ENCODE measurements around the gene SAFB2.

Gene SAFB2

GRCh38 chr19:5622465-5623396, at the start of gene SAFB2, which contains the start of gene SAFB:
TSS of gene SAFB2 (minus strand) at chr19:5622776. CDS start at chr19:5622715, 61 bp downstream.
TSS of gene SAFB (plus strand) at chr19:5623083. CDS start at chr19:5623206, 123 bp downstream.
- DNase-seq, result peak; percentile 96

GRCh38 chr19:5671600-5671999, 49.0 kb upstream of the SAFB2 start:
- no peak for DNase-seq

GRCh38 chr19:5669212-5669611, 46.6 kb upstream of the SAFB2 start:
- no peak for DNase-seq

- DNase-seq, result no peak
Observed at GRCh38 chr19:5667751-5668271, 45.2 kb upstream of the SAFB2 start.

GRCh38 chr19:5666921-5667610, 44.5 kb upstream of the SAFB2 start:
- DNase-seq, result no peak

- DNase-seq, result no peak
Observed at GRCh38 chr19:5665781-5666513, 43.4 kb upstream of the SAFB2 start.

- no peak for DNase-seq
Observed at GRCh38 chr19:5664515-5664914, 41.9 kb upstream of the SAFB2 start.

- DNase-seq, result no peak
Observed at GRCh38 chr19:5663904-5664303, 41.3 kb upstream of the SAFB2 start.

- DNase-seq, result no peak
Observed at GRCh38 chr19:5661483-5661882, 38.9 kb upstream of the SAFB2 start.

GRCh38 chr19:5655412-5655811, 32.8 kb upstream of the SAFB2 start:
- no peak for DNase-seq

- DNase-seq, result no peak
Observed at GRCh38 chr19:5654931-5655330, 32.4 kb upstream of the SAFB2 start.

- DNase-seq, result no peak
Observed at GRCh38 chr19:5652261-5652660, 29.7 kb upstream of the SAFB2 start.

GRCh38 chr19:5651361-5651760, 28.8 kb upstream of the SAFB2 start:
- no peak for DNase-seq

GRCh38 chr19:5648464-5648863, 25.9 kb upstream of the SAFB2 start:
- DNase-seq, result no peak

- DNase-seq, result no peak
Observed at GRCh38 chr19:5646703-5647102, 24.1 kb upstream of the SAFB2 start.

- no peak for DNase-seq
Observed at GRCh38 chr19:5645409-5645808, 22.8 kb upstream of the SAFB2 start.

GRCh38 chr19:5644037-5644436, 21.5 kb upstream of the SAFB2 start:
- DNase-seq, result no peak

GRCh38 chr19:5643060-5643459, 20.5 kb upstream of the SAFB2 start:
- DNase-seq, result no peak

- no peak for DNase-seq
Observed at GRCh38 chr19:5642204-5642603, 19.6 kb upstream of the SAFB2 start.

- DNase-seq, result no peak
Observed at GRCh38 chr19:5641171-5641570, 18.6 kb upstream of the SAFB2 start.

GRCh38 chr19:5637971-5638370, 15.4 kb upstream of the SAFB2 start:
- no peak for DNase-seq

- DNase-seq, result no peak
Observed at GRCh38 chr19:5635427-5635826, 12.9 kb upstream of the SAFB2 start.

- DNase-seq, result no peak
Observed at GRCh38 chr19:5632657-5633056, 10.1 kb upstream of the SAFB2 start.
